KMS-11 (cell line): Measurements from ENCODE around the gene ZNF418.

Experiments
- H2AFZ ChIP-seq: fragments of 200-600 bp; sonication (generic); 2 replicates; pipeline ENCODE4 v1.6.1; 2016; ENCODE audit warnings: antibody characterized with exemption, mixed run types, low read depth
- H3K27ac ChIP-seq: fragments of 200-600 bp; sonication (generic); 2 replicates; pipeline ENCODE4 v1.6.1; 2016; ENCODE audit warnings: mild to moderate bottlenecking, mixed run types
- H3K27me3 ChIP-seq: fragments of 200-600 bp; sonication (generic); 2 replicates; pipeline ENCODE4 v1.6.1; 2017; ENCODE audit warnings: mild to moderate bottlenecking, low read depth, mixed run types, moderate library complexity; ENCODE audit not compliant: insufficient read depth
- H3K36me3 ChIP-seq: fragments of 200-600 bp; sonication (generic); 2 replicates; pipeline ENCODE4 v1.6.1; 2017; ENCODE audit warnings: mild to moderate bottlenecking, mixed run types; ENCODE audit not compliant: insufficient read depth
- H3K4me1 ChIP-seq: fragments of 200-600 bp; sonication (generic); 2 replicates; pipeline ENCODE4 v1.6.1; 2016; ENCODE audit warnings: mild to moderate bottlenecking, low read depth, mixed run types; ENCODE audit not compliant: poor library complexity, severe bottlenecking
- H3K4me2 ChIP-seq: fragments of 200-600 bp; sonication (generic); 2 replicates; pipeline ENCODE4 v1.7.0; 2016; ENCODE audit warnings: mild to moderate bottlenecking, mixed run types
- H3K4me3 ChIP-seq: fragments of 200-600 bp; sonication (generic); IDR thresholded peaks from 2 replicates; pipeline ENCODE4 v1.6.1; 2017; ENCODE audit warnings: low read depth, low read length, mixed read lengths; ENCODE audit not compliant: insufficient read depth
- H3K79me2 ChIP-seq: fragments of 200-600 bp; sonication (generic); 2 replicates; pipeline ENCODE4 v1.6.1; 2016; ENCODE audit warnings: low read depth, mixed run types; ENCODE audit not compliant: insufficient read depth
- H3K9ac ChIP-seq: fragments of 200-600 bp; sonication (generic); 2 replicates; pipeline ENCODE4 v1.6.1; 2016; ENCODE audit warnings: mild to moderate bottlenecking, mixed run types
- H4K20me1 ChIP-seq: fragments of 200-600 bp; sonication (generic); 2 replicates; pipeline ENCODE4 v1.6.1; 2016; ENCODE audit warnings: mild to moderate bottlenecking, mixed run types; ENCODE audit not compliant: insufficient read depth
- TF ChIP-seq, protein P1 (sequence below): fragments of 200-600 bp; sonication (generic); conservative IDR thresholded peaks from 2 replicates; pipeline ENCODE4 v1.6.1; 2017; ENCODE audit warnings: low read depth, mild to moderate bottlenecking, antibody characterized with exemption, low read length, moderate library complexity, mixed read lengths

ZNF418 gene

DNA sequence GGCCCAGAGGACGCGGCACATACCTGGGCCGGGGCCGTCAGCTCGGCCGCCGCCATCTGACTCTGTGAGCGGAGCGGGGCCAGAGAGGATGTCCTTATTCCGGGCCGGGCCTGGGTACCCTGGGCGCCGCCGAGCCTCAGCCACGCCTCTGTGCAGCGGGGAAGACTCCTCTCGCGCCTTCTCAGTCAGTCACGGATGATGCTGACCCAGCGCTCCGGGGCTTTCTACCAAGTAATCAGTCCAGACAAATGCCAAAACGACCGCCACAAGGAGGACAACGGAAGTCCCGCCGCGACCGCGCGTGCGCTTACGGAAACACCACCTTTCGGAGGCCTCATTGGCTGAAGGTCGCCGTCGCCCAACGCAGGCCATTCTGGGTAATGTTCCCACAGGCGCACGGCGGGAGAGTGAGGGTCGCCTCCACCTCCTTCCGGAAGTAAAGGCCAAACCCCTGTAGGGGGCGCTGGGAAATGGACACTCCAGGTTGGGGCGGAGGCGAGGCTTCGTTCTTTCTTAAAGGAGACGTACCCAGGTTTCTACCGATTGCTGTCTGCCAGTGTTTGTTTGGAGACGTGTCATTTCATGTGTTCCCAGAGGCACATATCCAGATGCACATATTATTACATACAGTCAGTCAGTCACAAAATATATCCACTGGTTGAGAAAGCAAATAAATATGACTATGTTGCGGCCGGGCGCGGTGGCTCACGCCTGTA, 12.4 kb upstream of the ZNF418 start, which contains the start of gene ZNF256:
ZNF256 (minus strand) TSS at position 288 of the 716 bp plus-strand sequence; CDS start at position 56, 232 bp downstream.
- H3K4me2 ChIP-seq, result no peak within 1 kb of the TSS
- H4K20me1 ChIP-seq, result no peaks in the 10 kb centered on the region
- no peak within 1 kb of the TSS for H3K9ac ChIP-seq
- no peak within 1 kb of the TSS for H2AFZ ChIP-seq
- H3K79me2 ChIP-seq, result no peaks in the 10 kb centered on the region
- TF ChIP-seq, protein P1, sequence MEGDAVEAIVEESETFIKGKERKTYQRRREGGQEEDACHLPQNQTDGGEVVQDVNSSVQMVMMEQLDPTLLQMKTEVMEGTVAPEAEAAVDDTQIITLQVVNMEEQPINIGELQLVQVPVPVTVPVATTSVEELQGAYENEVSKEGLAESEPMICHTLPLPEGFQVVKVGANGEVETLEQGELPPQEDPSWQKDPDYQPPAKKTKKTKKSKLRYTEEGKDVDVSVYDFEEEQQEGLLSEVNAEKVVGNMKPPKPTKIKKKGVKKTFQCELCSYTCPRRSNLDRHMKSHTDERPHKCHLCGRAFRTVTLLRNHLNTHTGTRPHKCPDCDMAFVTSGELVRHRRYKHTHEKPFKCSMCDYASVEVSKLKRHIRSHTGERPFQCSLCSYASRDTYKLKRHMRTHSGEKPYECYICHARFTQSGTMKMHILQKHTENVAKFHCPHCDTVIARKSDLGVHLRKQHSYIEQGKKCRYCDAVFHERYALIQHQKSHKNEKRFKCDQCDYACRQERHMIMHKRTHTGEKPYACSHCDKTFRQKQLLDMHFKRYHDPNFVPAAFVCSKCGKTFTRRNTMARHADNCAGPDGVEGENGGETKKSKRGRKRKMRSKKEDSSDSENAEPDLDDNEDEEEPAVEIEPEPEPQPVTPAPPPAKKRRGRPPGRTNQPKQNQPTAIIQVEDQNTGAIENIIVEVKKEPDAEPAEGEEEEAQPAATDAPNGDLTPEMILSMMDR, result no peak
- H3K36me3 ChIP-seq, result no peaks in the 10 kb centered on the region
- no peaks in the 10 kb centered on the region for H3K4me1 ChIP-seq
- no peak within 1 kb of the TSS for H3K27ac ChIP-seq
- H3K4me3 ChIP-seq, result no peak within 1 kb of the TSS
- H3K27me3 ChIP-seq, result no peaks in the 10 kb centered on the region

GRCh38 chr19:57947088-57947418, 11.9 kb upstream of the ZNF418 start:
- Histone ChIP-seq H3K4me3 (no peak overlapping the region), H3K4me2 (no peak overlapping the region), H3K27ac (no peak overlapping the region), H3K79me2 (no peaks in the 10 kb centered on the region), H2AFZ (no peak overlapping the region), H3K27me3 (no peaks in the 10 kb centered on the region), H3K4me1 (no peaks in the 10 kb centered on the region), H4K20me1 (no peaks in the 10 kb centered on the region), H3K9ac (no peak overlapping the region), H3K36me3 (no peaks in the 10 kb centered on the region)
- TF ChIP-seq, protein P1, result no peak

DNA sequence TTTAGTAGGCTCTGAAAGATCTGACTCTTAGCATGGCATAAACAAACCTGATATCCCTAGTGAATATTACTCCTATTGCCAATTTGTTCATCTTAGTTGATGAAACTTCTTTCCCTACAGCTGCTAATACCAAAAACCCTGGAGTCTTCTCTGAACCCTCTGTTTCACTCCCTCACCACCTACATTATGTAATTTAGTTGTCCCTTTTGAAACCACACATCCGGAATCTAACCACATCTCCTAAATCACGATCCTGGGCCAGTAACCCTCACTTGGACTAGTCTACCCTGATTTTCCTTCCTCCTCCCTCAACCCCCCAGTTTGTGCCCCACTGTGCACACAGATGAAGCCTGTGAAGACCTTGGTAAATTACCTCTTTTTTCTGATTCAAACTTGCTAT, 11.1 kb upstream of the ZNF418 start:
- H3K79me2 ChIP-seq, result no peaks in the 10 kb centered on the region
- no peak overlapping the region for H3K9ac ChIP-seq
- H3K4me1 ChIP-seq, result no peaks in the 10 kb centered on the region
- H3K4me3 ChIP-seq, result no peak overlapping the region
- H3K4me2 ChIP-seq, result no peak overlapping the region
- TF ChIP-seq, protein P1, result no peak
- no peaks in the 10 kb centered on the region for H3K36me3 ChIP-seq
- H2AFZ ChIP-seq, result no peak overlapping the region
- H3K27ac ChIP-seq, result no peak overlapping the region
- no peaks in the 10 kb centered on the region for H4K20me1 ChIP-seq
- no peaks in the 10 kb centered on the region for H3K27me3 ChIP-seq

DNA sequence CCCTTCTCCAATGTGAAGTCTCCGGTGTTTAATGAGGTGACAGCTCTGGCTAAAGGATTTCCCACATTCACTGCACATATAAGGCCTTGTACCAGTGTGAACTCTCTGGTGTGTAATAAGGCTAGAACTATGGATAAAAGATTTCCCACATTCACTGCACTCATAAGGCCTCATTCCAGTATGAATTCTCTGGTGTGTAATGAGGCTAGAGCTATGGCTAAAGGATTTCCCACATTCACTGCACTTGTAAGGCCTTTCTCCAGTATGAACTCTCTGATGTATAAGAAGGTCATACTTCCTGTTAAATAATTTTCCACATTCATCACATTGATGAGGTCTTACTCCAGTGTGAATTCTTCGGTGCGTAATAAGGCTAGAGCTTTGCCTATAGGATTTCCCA, 6.4 kb upstream of the ZNF418 start:
- TF ChIP-seq, protein P1, result no peak
- Histone ChIP-seq H4K20me1 (no peaks in the 10 kb centered on the region), H3K27ac (no peak overlapping the region), H3K4me1 (no peaks in the 10 kb centered on the region), H3K27me3 (no peaks in the 10 kb centered on the region), H3K36me3 (no peaks in the 10 kb centered on the region), H2AFZ (no peak overlapping the region), H3K4me3 (no peak overlapping the region), H3K4me2 (no peak overlapping the region), H3K79me2 (no peaks in the 10 kb centered on the region), H3K9ac (no peak overlapping the region)
